H9 (cell line): ENCODE results near the gene GALNT2. TPM values are rescaled to one million over a fixed set of nuclear protein-coding genes. Genes with fewer than 3 reads are reported as not detected.

Experiments used
- DNase-seq: peaks from one replicate; pipeline ENCODE4 v3.0.0-alpha.2; 2017
- H2AFZ ChIP-seq: one replicate; pipeline ENCODE4 v1.6.1; 2013; ENCODE audit warnings: mild to moderate bottlenecking, low read length, control low read depth, moderate library complexity
- H2AK5ac ChIP-seq: 2 replicates; pipeline ENCODE4 v1.6.1; 2013; ENCODE audit warnings: low read length, control low read depth, mixed read lengths; ENCODE audit not compliant: insufficient read length
- H2BK120ac ChIP-seq: one replicate; pipeline ENCODE4 v1.6.1; 2013; ENCODE audit warnings: low read depth, mild to moderate bottlenecking, low read length, control low read depth, inconsistent platforms; ENCODE audit not compliant: poor library complexity, severe bottlenecking
- H2BK12ac ChIP-seq: 2 replicates; pipeline ENCODE4 v1.6.1; 2013; ENCODE audit warnings: low read length, control low read depth, mixed read lengths, low read depth; ENCODE audit not compliant: insufficient read length
- H2BK15ac ChIP-seq: 2 replicates; pipeline ENCODE4 v1.6.1; 2013; ENCODE audit warnings: low read depth, low read length, control low read depth
- H2BK20ac ChIP-seq: one replicate; pipeline ENCODE4 v1.6.1; 2013; ENCODE audit warnings: low read depth, mild to moderate bottlenecking, low read length, control low read depth, inconsistent platforms; ENCODE audit not compliant: poor library complexity, severe bottlenecking
- H2BK5ac ChIP-seq: 2 replicates; pipeline ENCODE4 v1.6.1; 2013; ENCODE audit warnings: low read length, control low read depth, mixed read lengths; ENCODE audit not compliant: insufficient read length
- H3K14ac ChIP-seq: 2 replicates; pipeline ENCODE4 v1.6.1; 2013; ENCODE audit warnings: low read length, control low read depth; ENCODE audit not compliant: insufficient read depth
- H3K18ac ChIP-seq: 2 replicates; pipeline ENCODE4 v1.6.1; 2013; ENCODE audit warnings: low read depth, mild to moderate bottlenecking, mixed read lengths, low read length, control low read depth; ENCODE audit not compliant: insufficient read length
- H3K23ac ChIP-seq: 2 replicates; pipeline ENCODE4 v1.6.1; 2013; ENCODE audit warnings: low read length, control low read depth, mixed read lengths, low read depth; ENCODE audit not compliant: insufficient read length
- H3K23me2 ChIP-seq: 2 replicates; pipeline ENCODE4 v1.6.1; 2013; ENCODE audit warnings: low read depth, mild to moderate bottlenecking, mixed read lengths, low read length, control low read depth; ENCODE audit not compliant: insufficient read length, poor library complexity, severe bottlenecking
- H3K27ac ChIP-seq: 2 replicates; pipeline ENCODE4 v1.5.1; 2013; ENCODE audit warnings: low read length, control low read depth, mixed read lengths, low read depth; ENCODE audit not compliant: insufficient read length
- H3K27me3 ChIP-seq: 2 replicates; pipeline ENCODE4 v1.6.1; 2013; ENCODE audit warnings: low read length, control low read depth, inconsistent platforms; ENCODE audit not compliant: insufficient read depth
- H3K4ac ChIP-seq: 2 replicates; pipeline ENCODE4 v1.6.1; 2013; ENCODE audit warnings: low read depth, mild to moderate bottlenecking, control low read depth, inconsistent platforms, low read length, moderate library complexity
- H3K4me1 ChIP-seq: 2 replicates; pipeline ENCODE4 v1.6.1; 2013; ENCODE audit warnings: low read length, control low read depth, inconsistent platforms; ENCODE audit not compliant: insufficient read depth
- H3K4me2 ChIP-seq: 2 replicates; pipeline ENCODE4 v1.6.1; 2013; ENCODE audit warnings: low read length, control low read depth, mixed read lengths; ENCODE audit not compliant: insufficient read length, insufficient read depth
- H3K56ac ChIP-seq: 2 replicates; pipeline ENCODE4 v1.6.1; 2013; ENCODE audit warnings: low read depth, mild to moderate bottlenecking, mixed read lengths, low read length, control low read depth; ENCODE audit not compliant: insufficient read length
- H3K79me1 ChIP-seq: 2 replicates; pipeline ENCODE4 v1.6.1; 2013; ENCODE audit warnings: low read depth, mild to moderate bottlenecking, moderate library complexity, low read length, control low read depth, inconsistent platforms; ENCODE audit not compliant: insufficient read depth, poor library complexity, severe bottlenecking
- H3K79me2 ChIP-seq: 2 replicates; pipeline ENCODE4 v1.6.1; 2013; ENCODE audit warnings: low read length, control low read depth, inconsistent platforms; ENCODE audit not compliant: insufficient read depth
- H3K9ac ChIP-seq: 2 replicates; pipeline ENCODE4 v1.6.1; 2013; ENCODE audit warnings: low read length, control low read depth, mixed read lengths; ENCODE audit not compliant: insufficient read length; ENCODE audit errors: extremely low read depth
- H3K9me3 ChIP-seq: one replicate; pipeline ENCODE4 v1.6.1; 2013; ENCODE audit warnings: low read depth, low read length, inconsistent platforms; ENCODE audit not compliant: control insufficient read depth
- H3T11ph ChIP-seq: one replicate; pipeline ENCODE4 v1.6.1; 2013; ENCODE audit warnings: mild to moderate bottlenecking, low read length, control low read depth, inconsistent platforms
- H4K20me1 ChIP-seq: one replicate; pipeline ENCODE4 v1.6.1; 2013; ENCODE audit not compliant: control insufficient read depth, insufficient read length, insufficient read depth
- H4K5ac ChIP-seq: 2 replicates; pipeline ENCODE4 v1.6.1; 2013; ENCODE audit warnings: low read depth, mild to moderate bottlenecking, mixed read lengths, low read length, control low read depth; ENCODE audit not compliant: insufficient read length
- H4K8ac ChIP-seq: replicated peaks from 2 replicates; pipeline ENCODE4 v1.6.1; 2013; ENCODE audit warnings: low read length, control low read depth, mixed read lengths, low read depth; ENCODE audit not compliant: insufficient read length
- H4K91ac ChIP-seq: 2 replicates; pipeline ENCODE4 v1.6.1; 2013; ENCODE audit warnings: low read depth, mild to moderate bottlenecking, moderate library complexity, mixed read lengths, low read length, control low read depth; ENCODE audit not compliant: insufficient read length
- H3K27ac Mint-ChIP-seq, 3 experiments: 2 replicates in 2 of 3; 3 replicates in 1 of 3; pipeline ENCODE4 v1.8.0; 2020 to 2021; ENCODE audit warnings: mixed read lengths in 3 of 3, mild to moderate bottlenecking in 1 of 3, moderate library complexity in 1 of 3
- H3K27me3 Mint-ChIP-seq: 2 replicates; pipeline ENCODE4 v1.8.0; 2021; ENCODE audit warnings: low read depth, mild to moderate bottlenecking, moderate library complexity, mixed read lengths
- H3K36me3 Mint-ChIP-seq, 3 experiments: 2 replicates in 2 of 3; 3 replicates in 1 of 3; pipeline ENCODE4 v1.8.0; 2020 to 2021; ENCODE audit warnings: low read depth in 3 of 3, mixed read lengths in 3 of 3; ENCODE audit not compliant: insufficient read depth in 1 of 3
- H3K4me1 Mint-ChIP-seq, 2 experiments: 2 replicates each; pipeline ENCODE4 v1.8.0; 2020; ENCODE audit warnings: mixed read lengths in 2 of 2
- H3K4me3 Mint-ChIP-seq, 2 experiments: 2 replicates in 1 of 2; 3 replicates in 1 of 2; pipeline ENCODE4 v1.8.0; 2020 to 2021; ENCODE audit warnings: mild to moderate bottlenecking in 2 of 2, mixed read lengths in 2 of 2, moderate library complexity in 1 of 2
- H3K9me3 Mint-ChIP-seq, 2 experiments: 2 replicates in 1 of 2; 3 replicates in 1 of 2; pipeline ENCODE4 v1.8.0; 2020; ENCODE audit warnings: mild to moderate bottlenecking in 2 of 2, mixed read lengths in 2 of 2, moderate library complexity in 1 of 2
- CTCF ChIP-seq: fragments of 200-600 bp; sonication (generic); conservative IDR thresholded peaks from 3 replicates; pipeline ENCODE4 v1.8.0; 2021; ENCODE audit warnings: antibody characterized with exemption, mild to moderate bottlenecking
- WGBS: extraction: QIAGEN DNeasy Blood & Tissue Kit; methylation state at CpG from one replicate; pipeline ENCODE4 v1.1.7; 2013; ENCODE audit warnings: missing lambda C conversion rate, low lambda C conversion rate, mixed read lengths; ENCODE audit not compliant: insufficient read length; ENCODE audit errors: extremely low coverage; 5-methylcytosine and 5-hydroxymethylcytosine counted together
- total RNA-seq: library from RNA; stranded (reverse); gene quantifications from 2 replicates; pipeline ENCODE4 v1.2.1, GENCODE V29; 2021

The GALNT2 gene
- total RNA-seq, 1 experiment from 2014 or later = 57.6 TPM

DNA sequence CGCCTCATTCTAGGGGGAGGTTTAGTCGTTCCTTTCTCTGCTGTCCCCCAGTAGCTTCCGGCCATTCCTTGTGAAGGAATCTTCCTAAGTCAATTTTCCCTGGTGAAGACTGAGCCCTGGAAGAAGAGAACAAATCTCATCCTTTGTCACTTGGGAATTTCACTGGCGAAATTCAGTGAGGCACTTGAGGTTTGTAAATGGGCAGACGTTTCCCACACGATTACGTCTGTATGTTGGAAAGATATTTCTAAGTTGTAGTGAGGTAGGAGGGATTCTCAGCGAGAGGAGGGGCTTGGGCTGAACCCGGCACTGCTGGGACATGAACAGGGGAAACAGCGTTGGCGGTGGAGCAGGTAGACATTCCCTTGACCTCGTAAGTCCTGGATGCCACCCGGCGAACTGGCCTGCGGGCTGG lies 47.2 kb downstream of the GALNT2 start:
- Histone ChIP-seq H3K4me2 (no peak overlapping the region), H3K4me1 (peaks cover 15% of the 10 kb centered on the region; the same call in 1 of the 2 replicates), H2BK5ac (no peak overlapping the region), H2AFZ (no peak overlapping the region), H2BK12ac (no peak overlapping the region), H2AK5ac (no peak overlapping the region), H3K27me3 (no peaks in the 10 kb centered on the region), H3T11ph (no peak overlapping the region), H3K14ac (no peak overlapping the region; the same call in 1 of the 2 replicates), H3K9ac (no peak overlapping the region), H2BK20ac (no peak overlapping the region), H2BK120ac (no peak overlapping the region), H3K79me1 (no peaks in the 10 kb centered on the region), H2BK15ac (no peak overlapping the region), H4K20me1 (no peaks in the 10 kb centered on the region), H3K9me3 (no peaks in the 10 kb centered on the region), H3K23ac (no peak overlapping the region), H3K18ac (no peak overlapping the region), H3K4ac (no peak overlapping the region), H3K79me2 (peaks cover 6% of the 10 kb centered on the region; the same call in 1 of the 2 replicates), H3K23me2 (no peaks in the 10 kb centered on the region), H3K56ac (no peak overlapping the region), H3K27ac (no peak overlapping the region), H4K5ac (no peak overlapping the region), H4K91ac (no peak overlapping the region), H4K8ac (no peak overlapping the region)
- TF ChIP-seq CTCF = no peak
- no peak overlapping the region for H3K4me3 Mint-ChIP-seq
- H3K36me3 Mint-ChIP-seq = peaks cover 8 to 20% (median 11%) of the 10 kb centered on the region in 3 experiments; a peak in 4 of 7 replicates
- no peak for DNase-seq
- H3K9me3 Mint-ChIP-seq = no peaks in the 10 kb centered on the region
- WGBS = no CpG with 5 or more reads among the region's 15 CpGs
- H3K27me3 Mint-ChIP-seq = no peaks in the 10 kb centered on the region
- H3K27ac Mint-ChIP-seq = peak overlapping the region; percentile 30 to 76 (median 53); a peak in 4 of 7 replicates
- H3K4me1 Mint-ChIP-seq = peaks cover 41 to 56% of the 10 kb centered on the region in 2 experiments
